A549 (cell line): ENCODE measurements around the gene CUL7. TPM values are rescaled to one million over a fixed set of nuclear protein-coding genes. Genes with fewer than 3 reads are reported as not detected.
A peak's percentile ranks its signal among the peaks of the same experiment; 100 is the strongest.

ENCODE experiments used
- ATAC-seq, 2 experiments: fragments of 200-7000 bp in 1 of 2; fragments of >200 bp in 1 of 2; cut with Nextera tagmentation in 1 of 2; cut with Tn5 transposase in 1 of 2; 3 replicates each; pipeline versions ENCODE4 v1.8.0 to v1.9.1; 2018 to 2020; ENCODE audit warnings: mild to moderate bottlenecking in 1 of 2, moderate library complexity in 1 of 2
- CTCF ChIA-PET: fragments of 300-600 bp; sonication (Branson Sonifier 250); formaldehyde crosslinking; extraction: SDS; loops from one replicate; lab custom pipeline; 2021; ENCODE audit warnings: antibody characterized with exemption, inconsistent platforms; lab: Yijun Ruan, JAX
- POLR2A ChIA-PET: fragments of 350-600 bp; formaldehyde crosslinking; extraction: SDS; loops from one replicate; lab custom pipeline; 2021; ENCODE audit warnings: antibody characterized with exemption, inconsistent platforms; lab: Yijun Ruan, JAX
- DNase-seq, 2 experiments: peaks; one replicate each; pipeline versions ENCODE4 v3.0.0 to v3.0.0-alpha.2; 2011 to 2016; ENCODE audit warnings: low read depth in 1 of 2, low spot score in 1 of 2
- FAIRE-seq: peaks from 2 replicates; lab custom pipeline; 2011; peaks lifted over from hg19 to GRCh38; lab: Jason Lieb, UNC
- H3K27ac ChIP-seq, 2 experiments: fragments of >200 bp; sonication (Bioruptor Twin); formaldehyde crosslinking; 3 replicates each; pipeline ENCODE4 v1.5.1; 2016 to 2017
- H3K4me1 ChIP-seq: fragments of >200 bp; sonication (Bioruptor Twin); formaldehyde crosslinking; 3 replicates; pipeline ENCODE4 v1.6.1; 2016
- H3K4me2 ChIP-seq: fragments of >200 bp; sonication (Bioruptor Twin); formaldehyde crosslinking; 3 replicates; pipeline ENCODE4 v1.6.1; 2016
- H3K4me3 ChIP-seq: fragments of >200 bp; sonication (Bioruptor Twin); formaldehyde crosslinking; 3 replicates; pipeline ENCODE4 v1.5.1; 2016
- H3K9me3 ChIP-seq: fragments of >200 bp; sonication (Bioruptor Twin); formaldehyde crosslinking; 3 replicates; pipeline ENCODE4 v1.6.1; 2016
- BHLHE40 ChIP-seq: IDR thresholded peaks from 2 replicates; pipeline ENCODE4 v1.6.1; 2012; ENCODE audit warnings: low read depth, low read length, inconsistent platforms
- CBX8 ChIP-seq: fragments of 200-600 bp; sonication (generic); IDR thresholded peaks from 2 replicates; pipeline ENCODE4 v1.6.1; 2016
- CHD2 ChIP-seq: fragments of 150-350 bp; IDR thresholded peaks from 2 replicates; pipeline ENCODE4 v1.6.1; 2014; ENCODE audit warnings: low read length; ENCODE audit not compliant: partially characterized antibody
- CHD4 ChIP-seq: fragments of 200-600 bp; sonication (generic); IDR thresholded peaks from 2 replicates; pipeline ENCODE4 v1.6.1; 2016; ENCODE audit warnings: antibody characterized with exemption, mild to moderate bottlenecking, borderline replicate concordance
- CTCF ChIP-seq: fragments of >200 bp; sonication (Bioruptor Twin); formaldehyde crosslinking; IDR thresholded peaks from 3 replicates; pipeline ENCODE4 v1.5.1; 2016
- EHF ChIP-seq: fragments of 250-450 bp; sonication (Bioruptor Pico); IDR thresholded peaks from 2 replicates; pipeline ENCODE4 v1.5.0; 2020; ENCODE audit warnings: mild to moderate bottlenecking
- EP300 ChIP-seq, 2 experiments: fragments of >200 bp; sonication (Bioruptor Twin); formaldehyde crosslinking; IDR thresholded peaks; 2 replicates in 1 of 2; 3 replicates in 1 of 2; pipeline ENCODE4 v1.6.1; 2016 to 2017
- FOSB ChIP-seq: fragments of 250-450 bp; sonication (Bioruptor Pico); IDR thresholded peaks from 2 replicates; pipeline ENCODE4 v1.5.0; 2020; ENCODE audit warnings: mild to moderate bottlenecking, moderate library complexity
- GATA3 ChIP-seq: IDR thresholded peaks from 2 replicates; pipeline ENCODE4 v1.6.1; 2012; ENCODE audit warnings: borderline replicate concordance
- HES2 ChIP-seq: fragments of >200 bp; sonication (Bioruptor Twin); formaldehyde crosslinking; IDR thresholded peaks from 2 replicates; pipeline ENCODE4 v1.6.1; 2016
- HEYL ChIP-seq: fragments of 250-450 bp; sonication (Bioruptor Pico); IDR thresholded peaks from 2 replicates; pipeline ENCODE4 v1.8.0; 2021; ENCODE audit warnings: mild to moderate bottlenecking, moderate library complexity
- JUN ChIP-seq, 2 experiments: fragments of >200 bp; sonication (Bioruptor Twin); formaldehyde crosslinking; IDR thresholded peaks; 2 replicates in 1 of 2; 3 replicates in 1 of 2; pipeline ENCODE4 v1.6.1; 2016 to 2017
- JUNB ChIP-seq: fragments of >200 bp; sonication (Bioruptor Twin); formaldehyde crosslinking; IDR thresholded peaks from 2 replicates; pipeline ENCODE4 v1.6.1; 2016
- MAZ ChIP-seq: fragments of 150-350 bp; IDR thresholded peaks from 2 replicates; pipeline ENCODE4 v1.6.1; 2014; ENCODE audit warnings: antibody characterized with exemption, low read depth, low read length, borderline replicate concordance
- MYC ChIP-seq: IDR thresholded peaks from 2 replicates; pipeline ENCODE4 v1.6.1; 2012; ENCODE audit warnings: mild to moderate bottlenecking, inconsistent platforms, low read length, improper control_type of control experiment, borderline replicate concordance
- NFE2L2 ChIP-seq: fragments of 150-350 bp; conservative IDR thresholded peaks from 2 replicates; pipeline ENCODE4 v1.6.1; 2014; ENCODE audit warnings: low read length
- PBX3 ChIP-seq: IDR thresholded peaks from 2 replicates; pipeline ENCODE4 v1.6.1; 2012
- PHF8 ChIP-seq: fragments of 200-600 bp; sonication (generic); IDR thresholded peaks from 2 replicates; pipeline ENCODE4 v1.6.1; 2016; ENCODE audit warnings: low read depth, mild to moderate bottlenecking, antibody characterized with exemption, moderate library complexity, borderline replicate concordance
- RAD21 ChIP-seq, 2 experiments: fragments of >200 bp in 1 of 2; sonication (Bioruptor Twin) in 1 of 2; formaldehyde crosslinking in 1 of 2; IDR thresholded peaks in 1 of 2; conservative IDR thresholded peaks in 1 of 2; 2 replicates in 1 of 2; 3 replicates in 1 of 2; pipeline ENCODE4 v1.6.1; 2012 to 2018; ENCODE audit warnings: inconsistent platforms in 1 of 2
- RNF2 ChIP-seq: fragments of 200-600 bp; sonication (generic); IDR thresholded peaks from 2 replicates; pipeline ENCODE4 v1.6.1; 2016; ENCODE audit warnings: low read depth, mild to moderate bottlenecking, antibody characterized with exemption, moderate library complexity, borderline replicate concordance
- SMC3 ChIP-seq: fragments of >200 bp; sonication (Bioruptor Twin); formaldehyde crosslinking; IDR thresholded peaks from 3 replicates; pipeline ENCODE4 v1.6.1; 2018; ENCODE audit warnings: inconsistent platforms
- TP53 ChIP-seq: fragments of 250-450 bp; sonication (Bioruptor Pico); IDR thresholded peaks from 2 replicates; pipeline ENCODE4 v1.5.0; 2021; ENCODE audit warnings: mild to moderate bottlenecking, moderate library complexity
- ZFP36 ChIP-seq: fragments of 450-650 bp; IDR thresholded peaks from 2 replicates; pipeline ENCODE4 v1.6.1; 2014; ENCODE audit warnings: borderline replicate concordance; ENCODE audit not compliant: partially characterized antibody
- ZNF302 ChIP-seq: fragments of 250-450 bp; sonication (Bioruptor Pico); IDR thresholded peaks from 2 replicates; pipeline ENCODE4 v1.9.0; 2021; ENCODE audit warnings: inconsistent platforms, mild to moderate bottlenecking, moderate library complexity
- WGBS: methylation state at CpG from one replicate; pipeline ENCODE4 v1.1.6; 2017; ENCODE audit errors: missing lambda C conversion rate; 5-methylcytosine and 5-hydroxymethylcytosine counted together
- polyA minus RNA-seq: library from RNA; depleted of rRNA, polyadenylated mRNA; stranded (reverse); fragments of >200 nt; gene quantifications from 2 replicates; pipeline ENCODE4 v1.2.3, GENCODE V29; 2011; rRNA and poly(A)+ RNA removed
- polyA plus RNA-seq, 4 experiments: library from polyadenylated mRNA; depleted of rRNA in 3 of 4; stranded (reverse); fragments of >200 nt; fragmentation: RNase III in 1 of 4; extraction: RNeasy Plus Mini Kit Qiagen cat#74134 plus additional on column Dnase treatment in 1 of 4; gene quantifications; 2 replicates in 3 of 4; 3 replicates in 1 of 4; pipeline ENCODE4 v1.2.3, GENCODE V29; 2011 to 2017
- TF ChIP-seq, protein P1 (sequence below): fragments of >200 bp; sonication (Bioruptor Twin); formaldehyde crosslinking; IDR thresholded peaks from 3 replicates; pipeline ENCODE4 v1.6.1; 2016
- TF ChIP-seq, protein P2 (sequence below): IDR thresholded peaks from 2 replicates; pipeline ENCODE4 v1.6.1; 2012
- TF ChIP-seq, protein P3 (sequence below): fragments of 250-450 bp; sonication (Bioruptor Pico); IDR thresholded peaks from 2 replicates; pipeline ENCODE4 v1.5.0; 2021; ENCODE audit warnings: mild to moderate bottlenecking, moderate library complexity, borderline replicate concordance
- TF ChIP-seq, protein P4 (sequence below): fragments of 200-600 bp; sonication (generic); IDR thresholded peaks from 2 replicates; pipeline ENCODE4 v1.6.1; 2016; ENCODE audit warnings: antibody characterized with exemption, mild to moderate bottlenecking, moderate library complexity

CUL7 gene
- polyA plus RNA-seq (2011; rRNA removed) (12.1 and 14.6 TPM in 2 replicates), polyA plus RNA-seq (2017; fragmentation: RNase III; extraction: RNeasy Plus Mini Kit Qiagen cat#74134 plus additional on column Dnase treatment) (8.1 to 10.6 TPM (median 10.0 TPM) in 3 replicates), polyA minus RNA-seq (21.1 and 29.5 TPM in 2 replicates)
- 10.3 and 11.7 TPM in 2 replicates for polyA plus RNA-seq (2012; cell fraction: cytosol; rRNA removed)
- polyA plus RNA-seq (2012; cell fraction: nucleus; rRNA removed): 40.8 and 41.6 TPM in 2 replicates

GRCh38 chr6:43053545-43054205 lies at the start of gene CUL7:
Gene CUL7, minus strand, starts transcription at chr6:43053851. Its CDS starts 1,063 bp downstream, at chr6:43052788.
- peaks cover 21% of the 10 kb centered on the region for H3K4me1 ChIP-seq
- WGBS: 2% methylated on average over 23 of the region's 45 CpGs
- peak; percentile 95 to 98 for ATAC-seq
- H3K27ac ChIP-seq: peak within 1 kb of the TSS; percentile 99 to 100
- ChIA-PET CTCF (interaction anchor here (0.6 to 1.9 kb wide), 5 partner anchors 12 to 453 kb away, joined by 3 to 6 read pairs (median 4); no protein-coding TSS in a partner anchor), POLR2A (interaction anchor here (0.6 to 2.1 kb wide), 7 partner anchors 10 to 125 kb away, joined by 3 to 15 read pairs (median 4); partner anchors contain the start of genes CNPY3, KLHDC3, MEA1 and PPP2R5D)
- H3K4me3 ChIP-seq: peak within 1 kb of the TSS; percentile 94
- no peaks in the 10 kb centered on the region for H3K9me3 ChIP-seq
- no peak for FAIRE-seq
- DNase-seq: peak; percentile 89 to 95
- peak within 1 kb of the TSS; percentile 98 for H3K4me2 ChIP-seq
- TF ChIP-seq TP53 (CRISPR knock-in tag): peak; percentile 41; the same call in 1 of the 2 replicates
- TF ChIP-seq HEYL (CRISPR knock-in tag): no peak
- peak; percentile 62; the same call in 1 of the 2 replicates for TF ChIP-seq PBX3
- TF ChIP-seq, protein P1, sequence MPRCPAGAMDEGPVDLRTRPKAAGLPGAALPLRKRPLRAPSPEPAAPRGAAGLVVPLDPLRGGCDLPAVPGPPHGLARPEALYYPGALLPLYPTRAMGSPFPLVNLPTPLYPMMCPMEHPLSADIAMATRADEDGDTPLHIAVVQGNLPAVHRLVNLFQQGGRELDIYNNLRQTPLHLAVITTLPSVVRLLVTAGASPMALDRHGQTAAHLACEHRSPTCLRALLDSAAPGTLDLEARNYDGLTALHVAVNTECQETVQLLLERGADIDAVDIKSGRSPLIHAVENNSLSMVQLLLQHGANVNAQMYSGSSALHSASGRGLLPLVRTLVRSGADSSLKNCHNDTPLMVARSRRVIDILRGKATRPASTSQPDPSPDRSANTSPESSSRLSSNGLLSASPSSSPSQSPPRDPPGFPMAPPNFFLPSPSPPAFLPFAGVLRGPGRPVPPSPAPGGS: peak; percentile 66; the same call in 2 of the 3 replicates
- no peak for TF ChIP-seq CHD4
- TF ChIP-seq EHF (CRISPR knock-in tag): no peak
- no peak for TF ChIP-seq NFE2L2
- no peak for TF ChIP-seq FOSB (CRISPR knock-in tag)
- no peak for TF ChIP-seq RAD21 (conservative IDR thresholded peaks at IDR 0.05 in 1 of 2, IDR thresholded peaks at IDR 0.05 in 1 of 2)
- TF ChIP-seq MAZ: peak; percentile 62; the same call in 1 of the 2 replicates
- no peak for TF ChIP-seq CHD2
- no peak for TF ChIP-seq EP300 (IDR thresholded peaks at IDR 0.05)
- peak; percentile 79 to 87; a peak in 3 of 5 replicates for TF ChIP-seq JUN (IDR thresholded peaks at IDR 0.05)
- TF ChIP-seq, protein P2, sequence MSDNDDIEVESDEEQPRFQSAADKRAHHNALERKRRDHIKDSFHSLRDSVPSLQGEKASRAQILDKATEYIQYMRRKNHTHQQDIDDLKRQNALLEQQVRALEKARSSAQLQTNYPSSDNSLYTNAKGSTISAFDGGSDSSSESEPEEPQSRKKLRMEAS: peak; percentile 62
- TF ChIP-seq JUNB: no peak
- no peak for TF ChIP-seq BHLHE40
- TF ChIP-seq HES2: no peak
- peak; percentile 74 for TF ChIP-seq PHF8
- TF ChIP-seq, protein P3, sequence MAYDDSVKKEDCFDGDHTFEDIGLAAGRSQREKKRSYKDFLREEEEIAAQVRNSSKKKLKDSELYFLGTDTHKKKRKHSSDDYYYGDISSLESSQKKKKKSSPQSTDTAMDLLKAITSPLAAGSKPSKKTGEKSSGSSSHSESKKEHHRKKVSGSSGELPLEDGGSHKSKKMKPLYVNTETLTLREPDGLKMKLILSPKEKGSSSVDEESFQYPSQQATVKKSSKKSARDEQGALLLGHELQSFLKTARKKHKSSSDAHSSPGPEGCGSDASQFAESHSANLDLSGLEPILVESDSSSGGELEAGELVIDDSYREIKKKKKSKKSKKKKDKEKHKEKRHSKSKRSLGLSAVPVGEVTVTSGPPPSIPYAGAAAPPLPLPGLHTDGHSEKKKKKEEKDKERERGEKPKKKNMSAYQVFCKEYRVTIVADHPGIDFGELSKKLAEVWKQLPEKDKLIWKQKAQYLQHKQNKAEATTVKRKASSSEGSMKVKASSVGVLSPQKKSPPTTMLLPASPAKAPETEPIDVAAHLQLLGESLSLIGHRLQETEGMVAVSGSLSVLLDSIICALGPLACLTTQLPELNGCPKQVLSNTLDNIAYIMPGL (CRISPR knock-in tag): no peak; the same call in 1 of the 2 replicates
- no peak for TF ChIP-seq SMC3
- peak; percentile 21; the same call in 1 of the 2 replicates for TF ChIP-seq GATA3
- TF ChIP-seq ZFP36: no peak
- TF ChIP-seq CTCF: no peak
- TF ChIP-seq ZNF302 (CRISPR knock-in tag): no peak
- no peak for TF ChIP-seq RNF2
- no peak for TF ChIP-seq CBX8
- TF ChIP-seq, protein P4, sequence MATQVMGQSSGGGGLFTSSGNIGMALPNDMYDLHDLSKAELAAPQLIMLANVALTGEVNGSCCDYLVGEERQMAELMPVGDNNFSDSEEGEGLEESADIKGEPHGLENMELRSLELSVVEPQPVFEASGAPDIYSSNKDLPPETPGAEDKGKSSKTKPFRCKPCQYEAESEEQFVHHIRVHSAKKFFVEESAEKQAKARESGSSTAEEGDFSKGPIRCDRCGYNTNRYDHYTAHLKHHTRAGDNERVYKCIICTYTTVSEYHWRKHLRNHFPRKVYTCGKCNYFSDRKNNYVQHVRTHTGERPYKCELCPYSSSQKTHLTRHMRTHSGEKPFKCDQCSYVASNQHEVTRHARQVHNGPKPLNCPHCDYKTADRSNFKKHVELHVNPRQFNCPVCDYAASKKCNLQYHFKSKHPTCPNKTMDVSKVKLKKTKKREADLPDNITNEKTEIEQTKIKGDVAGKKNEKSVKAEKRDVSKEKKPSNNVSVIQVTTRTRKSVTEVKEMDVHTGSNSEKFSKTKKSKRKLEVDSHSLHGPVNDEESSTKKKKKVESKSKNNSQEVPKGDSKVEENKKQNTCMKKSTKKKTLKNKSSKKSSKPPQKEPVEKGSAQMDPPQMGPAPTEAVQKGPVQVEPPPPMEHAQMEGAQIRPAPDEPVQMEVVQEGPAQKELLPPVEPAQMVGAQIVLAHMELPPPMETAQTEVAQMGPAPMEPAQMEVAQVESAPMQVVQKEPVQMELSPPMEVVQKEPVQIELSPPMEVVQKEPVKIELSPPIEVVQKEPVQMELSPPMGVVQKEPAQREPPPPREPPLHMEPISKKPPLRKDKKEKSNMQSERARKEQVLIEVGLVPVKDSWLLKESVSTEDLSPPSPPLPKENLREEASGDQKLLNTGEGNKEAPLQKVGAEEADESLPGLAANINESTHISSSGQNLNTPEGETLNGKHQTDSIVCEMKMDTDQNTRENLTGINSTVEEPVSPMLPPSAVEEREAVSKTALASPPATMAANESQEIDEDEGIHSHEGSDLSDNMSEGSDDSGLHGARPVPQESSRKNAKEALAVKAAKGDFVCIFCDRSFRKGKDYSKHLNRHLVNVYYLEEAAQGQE: no peak
- no peak for TF ChIP-seq MYC
